Mucosa of stomach (tissue), 1 donor: ENCODE results near the gene NLRP3.

Experiments used
- H3K27me3 ChIP-seq: one replicate; pipeline ENCODE4 v1.7.0; 2013; ENCODE audit warnings: mild to moderate bottlenecking, low read length; ENCODE audit not compliant: control insufficient read depth, insufficient read depth
- H3K36me3 ChIP-seq: one replicate; pipeline ENCODE4 v1.7.0; 2013; ENCODE audit warnings: low read length; ENCODE audit not compliant: control insufficient read depth, insufficient read depth
- H3K4me1 ChIP-seq: one replicate; pipeline ENCODE4 v1.7.0; 2013; ENCODE audit warnings: mild to moderate bottlenecking, low read length; ENCODE audit not compliant: control insufficient read depth, insufficient read depth
- H3K4me3 ChIP-seq: one replicate; pipeline ENCODE4 v1.7.0; 2013; ENCODE audit warnings: low read length
- H3K9ac ChIP-seq: one replicate; pipeline ENCODE4 v1.7.0; 2013; ENCODE audit warnings: mild to moderate bottlenecking, low read length, moderate library complexity
- H3K9me3 ChIP-seq: one replicate; pipeline ENCODE4 v1.7.0; 2013; ENCODE audit warnings: mild to moderate bottlenecking, low read length, moderate library complexity; ENCODE audit not compliant: control insufficient read depth
- donor health status: Pancreatic carcinoma.

NLRP3 gene

GRCh38 chr1:247493106-247493505 lies 77.1 kb downstream of the NLRP3 start:
- Histone ChIP-seq H3K36me3 (no peaks in the 10 kb centered on the region), H3K9ac (no peak overlapping the region), H3K4me3 (no peak overlapping the region), H3K4me1 (no peaks in the 10 kb centered on the region), H3K27me3 (no peaks in the 10 kb centered on the region), H3K9me3 (no peaks in the 10 kb centered on the region)

GRCh38 chr1:247494767-247495166 lies 78.8 kb downstream of the NLRP3 start:
- Histone ChIP-seq H3K9me3 (no peaks in the 10 kb centered on the region), H3K27me3 (no peaks in the 10 kb centered on the region), H3K36me3 (no peaks in the 10 kb centered on the region), H3K4me3 (no peak overlapping the region), H3K4me1 (no peaks in the 10 kb centered on the region), H3K9ac (no peak overlapping the region)

DNA sequence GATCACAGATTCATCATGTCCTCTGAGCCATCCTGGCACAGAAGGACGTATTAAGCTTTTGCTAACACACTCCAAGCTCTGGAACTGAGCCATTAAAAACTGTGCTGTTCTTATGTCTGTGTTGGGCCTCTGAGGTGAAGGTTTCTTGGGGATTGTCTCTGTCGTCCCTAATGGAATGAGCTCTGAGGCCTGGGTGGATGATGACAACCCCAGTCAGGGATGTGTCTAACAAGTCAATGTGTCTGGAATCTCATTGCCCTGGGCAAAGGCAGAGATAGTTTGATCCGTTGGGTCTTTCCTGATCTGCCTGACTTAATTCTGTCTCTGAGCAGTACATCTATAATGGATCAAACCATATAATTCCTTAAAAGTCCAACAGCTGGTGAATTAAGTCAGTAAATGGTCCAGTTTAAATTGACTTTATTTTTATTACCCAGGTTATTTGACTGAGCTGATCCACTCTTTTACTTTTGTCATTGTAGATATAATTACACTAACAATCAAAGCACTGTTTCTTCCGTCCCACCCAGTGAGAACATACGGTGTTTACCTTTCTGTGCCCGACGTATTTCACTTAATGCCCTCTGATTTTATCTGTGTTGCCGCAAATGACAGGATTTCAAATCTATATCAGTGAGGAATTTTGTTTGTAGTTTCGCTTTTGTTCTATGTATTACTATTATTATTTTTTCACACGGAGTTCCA lies 80.8 kb downstream of the NLRP3 start:
- H3K4me1 ChIP-seq = no peaks in the 10 kb centered on the region
- H3K36me3 ChIP-seq = no peaks in the 10 kb centered on the region
- H3K9ac ChIP-seq = no peak overlapping the region
- no peak overlapping the region for H3K4me3 ChIP-seq
- no peaks in the 10 kb centered on the region for H3K27me3 ChIP-seq
- H3K9me3 ChIP-seq = no peaks in the 10 kb centered on the region
